ENCODE results near the gene PRR14L. TPM values are rescaled to one million over a fixed set of nuclear protein-coding genes. Genes with fewer than 3 reads are reported as not detected.
A peak's percentile ranks its signal among the peaks of the same experiment; 100 is the strongest.
"Not testable (repeated sequence)": the region's sequence is repeated elsewhere in the genome, so short reads cannot be mapped to it uniquely, and the experiment has no call there.

The PRR14L gene
- total RNA-seq, result 10 to 100 TPM; 12.8 to 13.7 TPM

GRCh38 chr22:31749636-31750364, at the start of gene PRR14L:
Gene PRR14L (minus strand): TSS chr22:31750132. CDS start chr22:31738860, 11,272 bp downstream.
- peaks cover 0 to 53% of the 10 kb centered on the region in 2 donors for H3K4me1 ChIP-seq
- TF ChIP-seq CTCF (IDR thresholded peaks at IDR 0.05), result peak in 1 of 2 donors; percentile 52

GRCh38 chr22:31799358-31799757, 49.4 kb upstream of the PRR14L start:
- not testable (repeated sequence) for DNase-seq (ENCODE audit: low spot score); H3K27ac ChIP-seq; H3K4me1 ChIP-seq; H3K9me3 ChIP-seq; H3K4me3 ChIP-seq; H3K27me3 ChIP-seq
- H3K36me3 ChIP-seq, result peaks cover 65% of the 10 kb centered on the region

More at GRCh38 chr22:31749636-31750364, at the start of gene PRR14L:
- peak within 1 kb of the TSS; percentile 80 to 98 for H3K4me3 ChIP-seq
- no peaks in the 10 kb centered on the region for H3K36me3 ChIP-seq
- no peaks in the 10 kb centered on the region for H3K9me3 ChIP-seq
- no peaks in the 10 kb centered on the region for H3K27me3 ChIP-seq
- peak; percentile 98 for DNase-seq (ENCODE audit: low spot score)
- H3K27ac ChIP-seq, result peak within 1 kb of the TSS; percentile 78 to 90

GRCh38 chr22:31790240-31790639, 40.3 kb upstream of the PRR14L start:
- H3K27ac ChIP-seq, result no peak overlapping the region
- no peak overlapping the region for H3K4me3 ChIP-seq
- TF ChIP-seq CTCF (IDR thresholded peaks at IDR 0.05), result no peak
- peaks cover 0 to 7% of the 10 kb centered on the region in 2 donors for H3K4me1 ChIP-seq
- H3K9me3 ChIP-seq, result no peaks in the 10 kb centered on the region
- peaks cover under 1% of the 10 kb centered on the region for H3K36me3 ChIP-seq
- H3K27me3 ChIP-seq, result no peaks in the 10 kb centered on the region
- DNase-seq (ENCODE audit: low spot score), result no peak

DNA sequence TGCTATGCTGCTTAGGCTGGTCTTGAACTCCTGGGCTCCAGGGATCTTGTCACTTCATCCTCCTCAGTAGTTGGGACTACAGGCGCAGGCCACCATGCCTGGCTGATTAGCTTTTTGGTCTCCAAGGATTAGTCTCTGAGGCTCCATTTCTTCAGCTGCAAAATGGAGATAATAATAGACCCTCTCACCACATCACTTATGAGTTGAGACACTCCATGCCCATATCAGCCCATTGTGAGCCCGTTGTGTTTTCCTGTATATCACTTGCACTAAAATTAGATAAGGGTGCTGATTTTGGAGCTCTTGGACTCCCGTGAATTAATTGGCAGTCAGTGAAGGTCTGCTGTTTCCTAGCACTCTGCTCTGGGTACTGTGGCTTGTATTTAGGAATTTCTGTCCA, 39.9 kb upstream of the PRR14L start:
- no peaks in the 10 kb centered on the region for H3K27me3 ChIP-seq
- H3K27ac ChIP-seq, result no peak overlapping the region
- no peak for DNase-seq (ENCODE audit: low spot score)
- no peak overlapping the region for H3K4me3 ChIP-seq
- H3K4me1 ChIP-seq, result peaks cover 0 to 7% of the 10 kb centered on the region in 2 donors
- H3K36me3 ChIP-seq, result peaks cover 4% of the 10 kb centered on the region
- no peak for TF ChIP-seq CTCF (IDR thresholded peaks at IDR 0.05)
- H3K9me3 ChIP-seq, result no peaks in the 10 kb centered on the region

GRCh38 chr22:31776231-31776630, 26.3 kb upstream of the PRR14L start:
- H3K4me3 ChIP-seq, result no peak overlapping the region
- no peaks in the 10 kb centered on the region for H3K27me3 ChIP-seq
- peaks cover 37% of the 10 kb centered on the region for H3K36me3 ChIP-seq
- no peaks in the 10 kb centered on the region for H3K4me1 ChIP-seq
- TF ChIP-seq CTCF (IDR thresholded peaks at IDR 0.05), result no peak
- no peak overlapping the region for H3K27ac ChIP-seq
- no peak for DNase-seq (ENCODE audit: low spot score)
- no peaks in the 10 kb centered on the region for H3K9me3 ChIP-seq

DNA sequence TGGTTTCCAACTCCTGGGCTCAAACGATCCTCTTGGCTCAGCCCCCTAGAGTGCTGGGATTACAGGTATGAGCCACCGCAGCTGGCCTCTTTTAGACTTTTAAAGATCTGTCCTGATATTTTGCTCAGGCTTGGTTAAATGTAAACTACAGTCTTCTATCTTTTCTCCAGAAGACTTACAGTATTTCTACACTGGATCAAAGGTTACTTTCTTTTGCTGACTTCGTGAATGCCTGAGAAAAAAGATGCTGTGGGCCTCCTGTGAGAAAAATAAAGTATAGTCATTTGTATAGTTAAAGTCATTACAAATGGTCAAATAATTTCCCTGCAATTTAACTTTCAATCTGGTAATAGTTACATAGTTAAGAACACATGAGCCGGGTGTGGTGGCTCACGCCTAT, 23.5 kb upstream of the PRR14L start:
- peaks cover 41% of the 10 kb centered on the region for H3K36me3 ChIP-seq
- H3K4me1 ChIP-seq, result no peaks in the 10 kb centered on the region
- H3K27ac ChIP-seq, result no peak overlapping the region
- H3K9me3 ChIP-seq, result no peaks in the 10 kb centered on the region
- DNase-seq (ENCODE audit: low spot score), result no peak
- no peak for TF ChIP-seq CTCF (IDR thresholded peaks at IDR 0.05)
- H3K4me3 ChIP-seq, result no peak overlapping the region
- H3K27me3 ChIP-seq, result no peaks in the 10 kb centered on the region
